H1 (cell line): ENCODE results near the gene GFAP. TPM values are rescaled to one million over a fixed set of nuclear protein-coding genes. Genes with fewer than 3 reads are reported as not detected.

Experiments used
- CTCF ChIA-PET: fragments of 300-600 bp; sonication (Branson Sonifier 250); formaldehyde crosslinking; loops from one replicate; lab custom pipeline; 2021; ENCODE audit not compliant: partially characterized antibody; lab: Charles Lee
- POLR2A ChIA-PET: fragments of 300-600 bp; sonication (Branson Sonifier 250); formaldehyde crosslinking; loops from one replicate; lab custom pipeline; 2021; ENCODE audit warnings: inconsistent platforms; ENCODE audit not compliant: partially characterized antibody; lab: Charles Lee
- DNase-seq, 2 experiments: peaks; one replicate each; pipeline versions ENCODE4 v3.0.0 to v3.0.0-alpha.2; 2010 to 2022; ENCODE audit warnings: low spot score in 2 of 2, low read depth in 1 of 2, mixed read lengths in 1 of 2
- FAIRE-seq: peaks from 2 replicates; lab custom pipeline; 2011; peaks lifted over from hg19 to GRCh38; lab: Jason Lieb, UNC
- H2AFZ ChIP-seq: 2 replicates; pipeline ENCODE4 v1.8.1; 2012; ENCODE audit warnings: low read length, inconsistent platforms
- H2AK5ac ChIP-seq: 2 replicates; pipeline ENCODE4 v1.6.1; 2013; ENCODE audit warnings: low read depth, low read length
- H2BK120ac ChIP-seq: replicated peaks from 2 replicates; pipeline ENCODE3; 2013; ENCODE audit warnings: low read depth, low read length, inconsistent platforms
- H2BK12ac ChIP-seq: 2 replicates; pipeline ENCODE4 v1.6.1; 2013; ENCODE audit warnings: low read depth, low read length
- H2BK15ac ChIP-seq: 2 replicates; pipeline ENCODE4 v1.6.1; 2013; ENCODE audit warnings: low read length
- H2BK20ac ChIP-seq: 2 replicates; pipeline ENCODE4 v1.6.1; 2013; ENCODE audit warnings: low read length
- H2BK5ac ChIP-seq: 2 replicates; pipeline ENCODE4 v1.6.1; 2013; ENCODE audit warnings: low read depth, low read length
- H3K14ac ChIP-seq: 2 replicates; pipeline ENCODE4 v1.6.1; 2013; ENCODE audit warnings: inconsistent platforms; ENCODE audit not compliant: insufficient read length
- H3K18ac ChIP-seq: 2 replicates; pipeline ENCODE4 v1.6.1; 2013; ENCODE audit warnings: low read length; ENCODE audit errors: extremely low read depth
- H3K23ac ChIP-seq: 2 replicates; pipeline ENCODE4 v1.6.1; 2013; ENCODE audit warnings: inconsistent platforms; ENCODE audit not compliant: insufficient read length
- H3K23me2 ChIP-seq: 2 replicates; pipeline ENCODE4 v1.6.1; 2013; ENCODE audit warnings: low read depth, low read length
- H3K27ac ChIP-seq: 2 replicates; pipeline ENCODE4 v1.6.1; 2011; ENCODE audit warnings: low read depth, low read length, inconsistent platforms
- H3K27me3 ChIP-seq, 4 experiments: replicated peaks in 1 of 4; 1 replicate in 1 of 4; 2 replicates in 3 of 4; pipeline versions ENCODE4 v1.6.1 to v1.8.1; 2011 to 2013; ENCODE audit warnings: low read length in 3 of 4, mild to moderate bottlenecking in 3 of 4, inconsistent platforms in 2 of 4, mixed read lengths in 2 of 4, moderate library complexity in 1 of 4; ENCODE audit not compliant: control insufficient read depth in 3 of 4, insufficient read depth in 3 of 4; ENCODE audit errors: extremely low read depth in 1 of 4
- H3K36me3 ChIP-seq, 4 experiments: 2 replicates each; pipeline versions ENCODE4 v1.6.1 to v1.8.1; 2011 to 2013; ENCODE audit warnings: mild to moderate bottlenecking in 4 of 4, low read length in 3 of 4, moderate library complexity in 2 of 4, control low read depth in 1 of 4, inconsistent platforms in 1 of 4; ENCODE audit not compliant: insufficient read depth in 4 of 4, control insufficient read depth in 2 of 4
- H3K4ac ChIP-seq: replicated peaks from 2 replicates; pipeline ENCODE3; 2013; ENCODE audit warnings: low read length, low read depth, mixed read lengths, inconsistent platforms; ENCODE audit not compliant: insufficient read length
- H3K4me1 ChIP-seq, 4 experiments: replicated peaks in 1 of 4; 1 replicate in 1 of 4; 2 replicates in 3 of 4; pipeline versions ENCODE4 v1.6.1 to v1.8.1; 2011 to 2013; ENCODE audit warnings: low read length in 3 of 4, inconsistent platforms in 2 of 4, mixed read lengths in 1 of 4; ENCODE audit not compliant: insufficient read depth in 4 of 4, control insufficient read depth in 3 of 4
- H3K4me2 ChIP-seq, 2 experiments: 2 replicates each; pipeline versions ENCODE4 v1.6.1 to v1.8.1; 2011 to 2013; ENCODE audit warnings: low read depth in 2 of 2, low read length in 2 of 2, control low read depth in 1 of 2, inconsistent platforms in 1 of 2, mild to moderate bottlenecking in 1 of 2; ENCODE audit not compliant: insufficient read depth in 1 of 2
- H3K4me3 ChIP-seq, 4 experiments: fragments of 200-600, 300-600 bp in 1 of 4; sonication (generic), shearing (Covaris generic), sonication (Bioruptor Twin) in 1 of 4; 2 replicates each; pipeline versions ENCODE4 v1.5.1 to v1.8.1; 2011 to 2016; ENCODE audit warnings: low read length in 4 of 4, low read depth in 3 of 4, control low read depth in 2 of 4, inconsistent platforms in 2 of 4, mild to moderate bottlenecking in 2 of 4, mixed read lengths in 1 of 4, moderate library complexity in 1 of 4; ENCODE audit not compliant: insufficient read depth in 2 of 4; ENCODE audit errors: extremely low read depth in 1 of 4
- H3K56ac ChIP-seq: replicated peaks from 2 replicates; pipeline ENCODE3; 2013; ENCODE audit warnings: low read depth, mild to moderate bottlenecking, mixed read lengths, low read length, inconsistent platforms; ENCODE audit not compliant: insufficient read length
- H3K79me1 ChIP-seq: 2 replicates; pipeline ENCODE4 v1.6.1; 2013; ENCODE audit warnings: low read depth, low read length, control low read depth
- H3K79me2 ChIP-seq, 2 experiments: 2 replicates each; pipeline versions ENCODE4 v1.6.1 to v1.8.1; 2012 to 2013; ENCODE audit warnings: low read length in 2 of 2, mild to moderate bottlenecking in 2 of 2, inconsistent platforms in 1 of 2; ENCODE audit not compliant: insufficient read depth in 2 of 2, control insufficient read depth in 1 of 2
- H3K9ac ChIP-seq, 4 experiments: replicated peaks in 1 of 4; 1 replicate in 1 of 4; 2 replicates in 3 of 4; pipeline versions ENCODE4 v1.6.1 to v1.8.1; 2011 to 2013; ENCODE audit warnings: low read depth in 3 of 4, low read length in 3 of 4, control low read depth in 2 of 4, mild to moderate bottlenecking in 2 of 4, moderate library complexity in 2 of 4, inconsistent platforms in 1 of 4; ENCODE audit errors: extremely low read depth in 1 of 4
- H3K9me3 ChIP-seq, 2 experiments: 2 replicates each; pipeline versions ENCODE4 v1.6.1 to v1.8.1; 2012 to 2013; ENCODE audit warnings: mild to moderate bottlenecking in 2 of 2, moderate library complexity in 2 of 2, control low read depth in 1 of 2, inconsistent platforms in 1 of 2, low read depth in 1 of 2, low read length in 1 of 2, mixed read lengths in 1 of 2; ENCODE audit not compliant: insufficient read depth in 2 of 2
- H4K20me1 ChIP-seq, 2 experiments: replicated peaks in 1 of 2; 2 replicates each; pipeline versions ENCODE3 to v1.8.1; 2011 to 2013; ENCODE audit warnings: inconsistent platforms in 2 of 2, low read length in 2 of 2, mild to moderate bottlenecking in 1 of 2; ENCODE audit not compliant: insufficient read depth in 2 of 2, control insufficient read depth in 1 of 2
- H4K5ac ChIP-seq: 2 replicates; pipeline ENCODE4 v1.6.1; 2013; ENCODE audit warnings: low read length, low read depth, mixed read lengths, inconsistent platforms; ENCODE audit not compliant: insufficient read length
- H4K8ac ChIP-seq: 2 replicates; pipeline ENCODE4 v1.8.0; 2013; ENCODE audit warnings: mild to moderate bottlenecking, moderate library complexity, low read length, inconsistent platforms; ENCODE audit not compliant: insufficient read depth; ENCODE audit errors: extremely low read depth
- H4K91ac ChIP-seq: replicated peaks from 2 replicates; pipeline ENCODE3; 2013; ENCODE audit warnings: low read length, mixed read lengths, inconsistent platforms; ENCODE audit not compliant: insufficient read length
- BACH1 ChIP-seq: IDR thresholded peaks from 2 replicates; pipeline ENCODE4 v1.6.1; 2012; ENCODE audit warnings: low read length, improper control_type of control experiment
- CTBP2 ChIP-seq: IDR thresholded peaks from 2 replicates; pipeline ENCODE4 v1.7.0; 2011; ENCODE audit warnings: borderline replicate concordance, mild to moderate bottlenecking, moderate library complexity, mixed read lengths, low read length; ENCODE audit not compliant: insufficient read depth, insufficient read length
- CTCF ChIP-seq, 3 experiments: IDR thresholded peaks; 1 replicate in 2 of 3; 2 replicates in 1 of 3; pipeline versions ENCODE4 v1.5.1 to v1.6.1; 2011; ENCODE audit warnings: low read length in 3 of 3, mild to moderate bottlenecking in 3 of 3, inconsistent platforms in 2 of 3, low read depth in 1 of 3, moderate library complexity in 1 of 3; ENCODE audit not compliant: insufficient read depth in 1 of 3; ENCODE audit errors: control extremely low read depth in 1 of 3
- HDAC6 ChIP-seq: IDR thresholded peaks from one replicate; pipeline ENCODE4 v1.7.1; 2012; ENCODE audit warnings: low read depth, mild to moderate bottlenecking, inconsistent platforms, low read length, moderate library complexity
- JUND ChIP-seq: IDR thresholded peaks from 2 replicates; pipeline ENCODE4 v1.6.1; 2011; ENCODE audit warnings: mild to moderate bottlenecking, improper control_type of control experiment, low read length
- MAFK ChIP-seq: IDR thresholded peaks from 2 replicates; pipeline ENCODE4 v1.6.1; 2012; ENCODE audit warnings: low read depth, mild to moderate bottlenecking, improper control_type of control experiment, low read length
- NANOG ChIP-seq: IDR thresholded peaks from 2 replicates; pipeline ENCODE4 v1.6.1; 2011; ENCODE audit warnings: low read length, low read depth, mild to moderate bottlenecking, inconsistent platforms; ENCODE audit not compliant: insufficient read depth, poor library complexity, severe bottlenecking
- PHF8 ChIP-seq: fragments of 200-600 bp; sonication (generic); conservative IDR thresholded peaks from 2 replicates; pipeline ENCODE4 v1.7.1; 2012; ENCODE audit warnings: low read depth, mild to moderate bottlenecking, inconsistent platforms, low read length, moderate library complexity
- RAD21 ChIP-seq, 2 experiments: IDR thresholded peaks in 1 of 2; conservative IDR thresholded peaks in 1 of 2; 2 replicates each; pipeline ENCODE4 v1.6.1; 2011; ENCODE audit warnings: low read depth in 2 of 2, low read length in 2 of 2, improper control_type of control experiment in 1 of 2, inconsistent platforms in 1 of 2, mild to moderate bottlenecking in 1 of 2, moderate library complexity in 1 of 2
- SP2 ChIP-seq: IDR thresholded peaks from 2 replicates; pipeline ENCODE4 v1.6.1; 2012; ENCODE audit warnings: mild to moderate bottlenecking, low read length, inconsistent platforms
- WGBS, 2 experiments: shearing (Covaris generic) in 1 of 2; methylation state at CpG; one replicate each; pipeline versions ENCODE4 v1.1.6 to v1.1.7; 2013 to 2015; ENCODE audit warnings: low lambda C conversion rate in 2 of 2, mixed read lengths in 2 of 2, inconsistent platforms in 1 of 2, low coverage in 1 of 2, missing lambda C conversion rate in 1 of 2; ENCODE audit not compliant: insufficient replicate concordance in 2 of 2, insufficient coverage in 1 of 2, insufficient read length in 1 of 2; ENCODE audit errors: extremely low coverage in 1 of 2, missing lambda C conversion rate in 1 of 2; 5-methylcytosine and 5-hydroxymethylcytosine counted together
- polyA plus RNA-seq, 7 experiments: library from polyadenylated mRNA; depleted of rRNA in 3 of 7; stranded (reverse) in 5 of 7; unstranded in 2 of 7; fragments of >200 nt in 5 of 7; fragments of 200-250 nt in 2 of 7; gene quantifications; 1 replicate in 5 of 7; 2 replicates in 1 of 7; 4 replicates in 1 of 7; pipeline versions ENCODE4 v1.2.1 to v1.2.3, GENCODE V29; 2011 to 2013; ENCODE audit warnings: missing spikeins in 2 of 7, mixed read lengths in 2 of 7
- total RNA-seq: library from RNA; stranded (reverse); fragmentation: NEBNext Ultra II Directional; extraction: Animal tissue kit (Norgen Biotek cat#: 25700); gene quantifications from 2 replicates; pipeline ENCODE4 v1.2.1, GENCODE V29; 2021

The GFAP gene
- total and polyA plus RNA-seq, 2 of the 8 experiments (the other 6 are each of a cell fraction or from before 2014, with no cell fraction given): 1.3 to 1.5 TPM

GRCh38 chr17:44961921-44962350 is 46.6 kb upstream of the GFAP start:
- Histone ChIP-seq H3K23me2 (peaks cover 5% of the 10 kb centered on the region; the same call in 1 of the 2 replicates), H2BK20ac (no peak overlapping the region), H3K79me2 (no peaks in the 10 kb centered on the region), H3K79me1 (no peaks in the 10 kb centered on the region), H3K23ac (no peak overlapping the region), H2BK5ac (no peak overlapping the region), H3K27me3 (peaks cover 14 to 51% (median 41%) of the 10 kb centered on the region in 4 experiments; a peak in 6 of 7 replicates), H2BK120ac (no peak overlapping the region), H3K27ac (no peak overlapping the region), H4K5ac (no peak overlapping the region), H3K56ac (no peak overlapping the region), H2AFZ (no peak overlapping the region), H4K20me1 (peaks cover 1 to 3% of the 10 kb centered on the region in 2 experiments), H3K18ac (no peak overlapping the region), H2AK5ac (no peak overlapping the region), H3K4me2 (no peak overlapping the region), H3K36me3 (no peaks in the 10 kb centered on the region), H3K9ac (no peak overlapping the region), H3K4me3 (no peak overlapping the region), H3K4me1 (peaks cover 0 to 14% (median 7%) of the 10 kb centered on the region in 4 experiments; a peak in 5 of 7 replicates)
- CTCF ChIA-PET: interaction anchor here (0.6 to 14.5 kb wide), 25 partner anchors 8 to 1748 kb away, joined by 3 to 182 read pairs (median 4); partner anchors contain the start of gene C1QL1
- no peak for FAIRE-seq
- no peak for DNase-seq
- POLR2A ChIA-PET: interaction anchor here (1.1 kb wide), 1 partner anchor 22 kb away, joined by 4 read pairs; no protein-coding TSS in a partner anchor
- TF ChIP-seq HDAC6 (no peak), JUND (peak; percentile 42; the same call in 1 of the 2 replicates), RAD21 (IDR thresholded peaks at IDR 0.05 in 1 of 2, conservative IDR thresholded peaks at IDR 0.05 in 1 of 2; ENCODE audit: low read depth in 2 of 2, low read length in 2 of 2) (peak; percentile 44 to 58; a peak in 3 of 4 replicates), SP2 (no peak), PHF8 (no peak), NANOG (no peak), BACH1 (peak; percentile 75), MAFK (peak; percentile 60; the same call in 1 of the 2 replicates), CTBP2 (no peak), CTCF (IDR thresholded peaks at IDR 0.05; ENCODE audit: control extremely low read depth in 1 of 3, insufficient read depth in 1 of 3, low read depth in 1 of 3, low read length in 3 of 3) (peak; percentile 47 to 57 (median 52))
- TF ChIP-seq, all 59 proteins: peak for 5
- H4K8ac ChIP-seq: no peak overlapping the region
- no peak overlapping the region for H2BK12ac ChIP-seq
- 61% methylated on average over 7 of the region's 7 CpGs; no CpG with 5 or more reads in 1 of the 2 experiments for WGBS, 2 experiments
- H3K9me3 ChIP-seq: no peaks in the 10 kb centered on the region
- no peak overlapping the region for H2BK15ac ChIP-seq
- no peak overlapping the region for H4K91ac ChIP-seq
- no peak overlapping the region for H3K4ac ChIP-seq
- H3K14ac ChIP-seq: no peak overlapping the region
